ENCODE measurements around the gene SPECC1. TPM values are rescaled to one million over a fixed set of nuclear protein-coding genes. Genes with fewer than 3 reads are reported as not detected.
"Not testable (repeated sequence)": the region's sequence is repeated elsewhere in the genome, so short reads cannot be mapped to it uniquely, and the experiment has no call there.

Gene SPECC1
- total and polyA plus RNA-seq, 2 donors (not counting 1 experiment from before 2014, with no cell fraction given): 13.4 to 30.9 TPM

DNA sequence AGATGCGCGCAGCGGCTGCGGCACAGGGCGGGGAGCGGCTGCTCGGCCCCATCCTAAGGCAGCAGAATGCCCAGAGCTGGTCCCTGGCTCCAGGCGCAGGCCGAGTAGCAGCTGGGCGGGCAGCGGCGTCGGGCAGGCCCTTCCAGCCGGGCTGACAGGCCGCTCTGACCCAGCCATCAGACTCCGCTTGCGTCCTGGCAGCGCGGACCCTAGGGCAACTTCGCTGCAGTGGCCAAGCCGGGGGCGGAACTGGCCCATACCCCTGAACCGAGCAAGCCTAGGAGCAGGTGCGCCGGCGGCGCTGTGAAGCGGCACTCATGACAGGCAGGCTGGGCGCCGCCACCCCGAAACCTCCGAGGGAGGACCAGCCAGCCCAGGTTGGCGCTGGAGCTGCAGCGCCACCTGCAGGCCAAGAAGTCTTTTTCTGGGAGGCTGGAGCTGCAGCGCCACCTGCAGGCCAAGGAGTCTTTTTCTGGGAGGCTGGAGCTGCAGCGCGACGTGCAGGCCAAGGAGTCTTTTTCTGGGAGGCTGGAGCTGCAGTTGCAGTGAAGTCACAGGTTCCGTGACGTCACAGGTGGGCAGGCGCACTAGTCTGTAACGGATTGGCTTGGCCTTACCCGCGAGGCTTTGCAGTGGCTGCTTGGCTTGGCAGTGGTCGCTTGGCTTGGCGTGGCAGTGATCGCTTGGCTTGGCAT lies 311.5 kb downstream of the SPECC1 start:
- not testable (repeated sequence) for H3K36me3 ChIP-seq (ENCODE audit: control insufficient read depth, insufficient read depth, low read length); H3K9me3 ChIP-seq (ENCODE audit: control insufficient read depth, insufficient read depth, low read depth, low read length); H4K20me1 ChIP-seq (ENCODE audit: control insufficient read depth, extremely low read depth, insufficient read depth, low read length); H3K27me3 ChIP-seq (ENCODE audit: control insufficient read depth, insufficient read depth, low read length); H3K27ac ChIP-seq (ENCODE audit: insufficient read depth, low read length); H3K4me1 ChIP-seq (ENCODE audit: control insufficient read depth, extremely low read depth, insufficient read depth, low read length); H2AFZ ChIP-seq (ENCODE audit: low read length); H3K9ac ChIP-seq (ENCODE audit: insufficient read depth, low read length); H3K4me2 ChIP-seq (ENCODE audit: extremely low read depth, insufficient read depth, low read length); H3K79me2 ChIP-seq (ENCODE audit: control insufficient read depth, insufficient read depth, low read length)
- H3K4me3 ChIP-seq (replicated peaks in 1 of 4; ENCODE audit: control extremely low read depth in 1 of 4, insufficient read depth in 1 of 4, low read depth in 3 of 4, low read length in 4 of 4): peak overlapping the region in 1 of 4 experiments; percentile 39
- DNase-seq (ENCODE audit: low read depth in 2 of 2): peak; percentile 63
- TF ChIP-seq CTCF (conservative IDR thresholded peaks at IDR 0.05 in 1 of 2, IDR thresholded peaks at IDR 0.05 in 1 of 2; ENCODE audit: low read depth in 1 of 2, low read length in 2 of 2): peak; percentile 60 to 65

DNA sequence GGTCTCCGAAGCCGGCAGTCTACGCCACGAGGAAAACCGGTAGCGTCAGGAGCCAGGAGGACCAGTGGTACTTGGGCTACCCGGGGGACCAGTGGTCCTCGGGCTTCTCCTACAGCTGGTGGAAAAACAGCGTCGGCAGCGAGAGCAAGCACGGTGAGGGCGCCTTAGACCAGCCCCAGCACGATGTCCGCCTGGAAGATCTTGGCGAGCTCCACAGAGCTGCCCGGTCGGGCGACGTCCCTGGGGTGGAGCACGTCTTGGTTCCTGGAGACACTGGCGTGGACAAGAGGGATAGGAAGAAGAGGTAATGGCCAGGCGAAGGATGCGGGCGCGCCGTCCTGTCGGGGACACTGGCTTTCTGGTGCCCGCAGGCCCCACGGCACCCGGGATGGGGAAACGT lies 312.2 kb downstream of the SPECC1 start:
- not testable (repeated sequence) for H3K9ac ChIP-seq (ENCODE audit: insufficient read depth, low read length); H3K27ac ChIP-seq (ENCODE audit: insufficient read depth, low read length); H4K20me1 ChIP-seq (ENCODE audit: control insufficient read depth, extremely low read depth, insufficient read depth, low read length); H3K4me3 ChIP-seq (replicated peaks in 1 of 4; ENCODE audit: control extremely low read depth in 1 of 4, insufficient read depth in 1 of 4, low read depth in 3 of 4, low read length in 4 of 4); H2AFZ ChIP-seq (ENCODE audit: low read length); H3K79me2 ChIP-seq (ENCODE audit: control insufficient read depth, insufficient read depth, low read length); H3K9me3 ChIP-seq (ENCODE audit: control insufficient read depth, insufficient read depth, low read depth, low read length); H3K27me3 ChIP-seq (ENCODE audit: control insufficient read depth, insufficient read depth, low read length); DNase-seq (ENCODE audit: low read depth in 2 of 2); H3K36me3 ChIP-seq (ENCODE audit: control insufficient read depth, insufficient read depth, low read length); H3K4me2 ChIP-seq (ENCODE audit: extremely low read depth, insufficient read depth, low read length); H3K4me1 ChIP-seq (ENCODE audit: control insufficient read depth, extremely low read depth, insufficient read depth, low read length)

GRCh38 chr17:20327739-20328138 lies 318.6 kb downstream of the SPECC1 start:
- not testable (repeated sequence) for H4K20me1 ChIP-seq (ENCODE audit: control insufficient read depth, extremely low read depth, insufficient read depth, low read length); DNase-seq (ENCODE audit: low read depth in 2 of 2); H3K4me3 ChIP-seq (replicated peaks in 1 of 4; ENCODE audit: control extremely low read depth in 1 of 4, insufficient read depth in 1 of 4, low read depth in 3 of 4, low read length in 4 of 4); H3K4me1 ChIP-seq (ENCODE audit: control insufficient read depth, extremely low read depth, insufficient read depth, low read length); H3K9me3 ChIP-seq (ENCODE audit: control insufficient read depth, insufficient read depth, low read depth, low read length); H3K4me2 ChIP-seq (ENCODE audit: extremely low read depth, insufficient read depth, low read length); H3K27ac ChIP-seq (ENCODE audit: insufficient read depth, low read length); H3K79me2 ChIP-seq (ENCODE audit: control insufficient read depth, insufficient read depth, low read length); H3K36me3 ChIP-seq (ENCODE audit: control insufficient read depth, insufficient read depth, low read length); H2AFZ ChIP-seq (ENCODE audit: low read length); H3K9ac ChIP-seq (ENCODE audit: insufficient read depth, low read length); H3K27me3 ChIP-seq (ENCODE audit: control insufficient read depth, insufficient read depth, low read length)

GRCh38 chr17:20351405-20351804 lies 342.2 kb downstream of the SPECC1 start:
- not testable (repeated sequence) for H4K20me1 ChIP-seq (ENCODE audit: control insufficient read depth, extremely low read depth, insufficient read depth, low read length); H3K27ac ChIP-seq (ENCODE audit: insufficient read depth, low read length); H3K4me1 ChIP-seq (ENCODE audit: control insufficient read depth, extremely low read depth, insufficient read depth, low read length); DNase-seq (ENCODE audit: low read depth in 2 of 2); H3K4me3 ChIP-seq (replicated peaks in 1 of 4; ENCODE audit: control extremely low read depth in 1 of 4, insufficient read depth in 1 of 4, low read depth in 3 of 4, low read length in 4 of 4); H3K27me3 ChIP-seq (ENCODE audit: control insufficient read depth, insufficient read depth, low read length); H2AFZ ChIP-seq (ENCODE audit: low read length); H3K36me3 ChIP-seq (ENCODE audit: control insufficient read depth, insufficient read depth, low read length); H3K79me2 ChIP-seq (ENCODE audit: control insufficient read depth, insufficient read depth, low read length); H3K9ac ChIP-seq (ENCODE audit: insufficient read depth, low read length); H3K4me2 ChIP-seq (ENCODE audit: extremely low read depth, insufficient read depth, low read length); H3K9me3 ChIP-seq (ENCODE audit: control insufficient read depth, insufficient read depth, low read depth, low read length)

- DNase-seq (ENCODE audit: low read depth in 2 of 2); H3K27me3 ChIP-seq (ENCODE audit: control insufficient read depth, insufficient read depth, low read length); H3K9ac ChIP-seq (ENCODE audit: insufficient read depth, low read length); H3K9me3 ChIP-seq (ENCODE audit: control insufficient read depth, insufficient read depth, low read depth, low read length); H3K4me2 ChIP-seq (ENCODE audit: extremely low read depth, insufficient read depth, low read length); H3K27ac ChIP-seq (ENCODE audit: insufficient read depth, low read length); H3K4me1 ChIP-seq (ENCODE audit: control insufficient read depth, extremely low read depth, insufficient read depth, low read length); H3K79me2 ChIP-seq (ENCODE audit: control insufficient read depth, insufficient read depth, low read length); H3K4me3 ChIP-seq (replicated peaks in 1 of 4; ENCODE audit: control extremely low read depth in 1 of 4, insufficient read depth in 1 of 4, low read depth in 3 of 4, low read length in 4 of 4); H3K36me3 ChIP-seq (ENCODE audit: control insufficient read depth, insufficient read depth, low read length); H4K20me1 ChIP-seq (ENCODE audit: control insufficient read depth, extremely low read depth, insufficient read depth, low read length); H2AFZ ChIP-seq (ENCODE audit: low read length): not testable (repeated sequence)
Measured at GRCh38 chr17:20352567-20352966, 343.4 kb downstream of the SPECC1 start.

DNA sequence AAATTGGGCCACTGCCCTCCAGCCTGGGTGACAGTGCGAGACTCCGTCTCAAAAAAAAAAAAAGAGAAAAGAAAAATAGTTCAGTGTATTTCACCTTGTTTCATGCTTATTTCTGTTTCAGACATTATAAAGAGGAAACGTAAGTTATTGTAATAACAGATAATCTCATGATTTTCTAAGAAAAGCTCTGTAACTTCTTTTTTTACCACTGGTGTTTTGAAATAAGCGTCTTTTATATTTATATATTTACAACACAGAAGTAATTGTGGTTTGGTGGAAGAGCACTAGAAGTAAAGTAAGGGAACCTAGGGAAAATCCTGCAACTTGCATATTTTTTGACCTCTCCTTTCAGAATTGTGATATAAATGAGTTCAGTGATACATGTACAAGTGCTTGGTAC lies 354.7 kb downstream of the SPECC1 start:
- not testable (repeated sequence) for H2AFZ ChIP-seq (ENCODE audit: low read length); H3K27ac ChIP-seq (ENCODE audit: insufficient read depth, low read length); H3K36me3 ChIP-seq (ENCODE audit: control insufficient read depth, insufficient read depth, low read length); H4K20me1 ChIP-seq (ENCODE audit: control insufficient read depth, extremely low read depth, insufficient read depth, low read length); H3K79me2 ChIP-seq (ENCODE audit: control insufficient read depth, insufficient read depth, low read length); H3K9ac ChIP-seq (ENCODE audit: insufficient read depth, low read length); H3K4me1 ChIP-seq (ENCODE audit: control insufficient read depth, extremely low read depth, insufficient read depth, low read length); H3K9me3 ChIP-seq (ENCODE audit: control insufficient read depth, insufficient read depth, low read depth, low read length); H3K4me2 ChIP-seq (ENCODE audit: extremely low read depth, insufficient read depth, low read length); H3K27me3 ChIP-seq (ENCODE audit: control insufficient read depth, insufficient read depth, low read length); H3K4me3 ChIP-seq (replicated peaks in 1 of 4; ENCODE audit: control extremely low read depth in 1 of 4, insufficient read depth in 1 of 4, low read depth in 3 of 4, low read length in 4 of 4); DNase-seq (ENCODE audit: low read depth in 2 of 2)

Measured in fibroblast of lung (primary cell).